Thoracic aorta (tissue), 2 donors: Measurements from ENCODE around the gene OR52B2. TPM values are rescaled to one million over a fixed set of nuclear protein-coding genes. Genes with fewer than 3 reads are reported as not detected.
"Not testable (repeated sequence)": the region's sequence is repeated elsewhere in the genome, so short reads cannot be mapped to it uniquely, and the experiment has no call there.

Experiments used
- ATAC-seq: fragments of 150-250 bp; one replicate; pipeline ENCODE4 v1.8.0; 2017; ENCODE audit warnings: low read depth; ENCODE audit not compliant: insufficient number of reproducible peaks, low FRiP score
- DNase-seq: peaks from one replicate; pipeline ENCODE4 v3.0.0-alpha.2; 2020; ENCODE audit warnings: low spot score
- H3K27ac ChIP-seq, 2 donors: fragments of 200-600 bp; sonication (generic); 1 replicate in 1 of 2; 2 replicates in 1 of 2; pipeline ENCODE4 v1.5.1; 2016; ENCODE audit warnings: mild to moderate bottlenecking in 2 of 2, moderate library complexity in 2 of 2
- H3K27me3 ChIP-seq: fragments of 200-600 bp; sonication (generic); replicated peaks from 2 replicates; pipeline ENCODE4 v1.6.0; 2016; ENCODE audit warnings: mild to moderate bottlenecking; ENCODE audit not compliant: insufficient read depth
- H3K36me3 ChIP-seq: fragments of 200-600 bp; sonication (generic); one replicate; pipeline ENCODE4 v1.5.1; 2016
- H3K4me1 ChIP-seq, 2 donors: fragments of 200-600 bp; sonication (generic); 1 replicate in 1 of 2; 2 replicates in 1 of 2; pipeline versions ENCODE4 v1.5.1 to v1.6.0; 2016; ENCODE audit warnings: low read depth in 2 of 2, mild to moderate bottlenecking in 1 of 2; ENCODE audit not compliant: control insufficient read depth in 1 of 2
- H3K4me3 ChIP-seq: fragments of 200-600 bp; sonication (generic); 2 replicates; pipeline ENCODE4 v1.5.1; 2016; ENCODE audit warnings: mild to moderate bottlenecking
- H3K9me3 ChIP-seq: fragments of 200-600 bp; sonication (generic); 2 replicates; pipeline ENCODE4 v1.5.1; 2016
- total RNA-seq, 2 donors: library from RNA; depleted of rRNA; stranded (reverse); fragments of >200 nt; gene quantifications; one replicate each; pipeline versions ENCODE4 v1.1.0 to v1.2.3, GENCODE V29; 2016
- TF ChIP-seq, protein P1 (sequence below): fragments of 200-600 bp; sonication (generic); IDR thresholded peaks from one replicate; pipeline ENCODE4 v1.5.1; 2019; ENCODE audit warnings: antibody characterized with exemption

Gene OR52B2
- total RNA-seq, 2 donors from 2014 or later: not detected

DNA sequence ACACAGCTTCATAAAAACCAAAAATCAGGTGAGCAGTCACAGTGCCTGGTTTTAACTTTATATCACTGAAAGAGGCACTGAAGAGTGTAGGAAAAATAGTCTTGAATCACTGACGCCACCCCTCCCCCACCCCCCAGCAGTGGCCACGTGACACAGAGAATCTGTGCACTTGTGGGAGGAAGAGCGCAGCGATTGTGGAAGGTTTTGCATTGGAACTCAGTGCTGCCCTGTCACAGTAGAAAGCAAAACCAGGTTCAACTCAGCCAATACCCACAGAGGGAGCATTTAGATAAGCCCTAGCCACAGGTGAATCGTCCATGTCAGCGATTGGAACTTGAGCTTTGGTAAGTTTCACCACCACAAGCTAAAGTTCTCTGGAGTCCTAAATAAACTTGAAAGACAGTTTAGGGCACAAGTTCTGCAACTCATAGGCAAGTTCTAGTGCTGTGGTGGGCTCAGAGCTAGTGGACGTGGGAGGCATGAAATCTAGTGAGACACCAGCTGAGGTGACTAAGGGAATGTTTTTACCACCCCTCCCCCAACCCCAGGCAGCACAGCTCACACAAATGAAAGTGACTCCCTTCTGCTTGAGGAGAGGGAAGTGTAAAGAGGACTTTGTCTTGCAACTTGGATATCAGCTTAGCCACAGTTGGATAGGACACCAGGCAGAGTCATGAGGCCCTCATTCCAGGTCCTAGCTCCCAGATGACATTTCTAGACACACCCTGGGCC is 13.3 kb downstream of the OR52B2 start:
- ATAC-seq (no peak), DNase-seq (no peak)
- Histone ChIP-seq H3K27ac (no peak overlapping the region), H3K4me3 (no peak overlapping the region), H3K27me3 (no peaks in the 10 kb centered on the region), H3K9me3 (no peaks in the 10 kb centered on the region), H3K36me3 (no peaks in the 10 kb centered on the region), H3K4me1 (no peaks in the 10 kb centered on the region)
- TF ChIP-seq, protein P1, sequence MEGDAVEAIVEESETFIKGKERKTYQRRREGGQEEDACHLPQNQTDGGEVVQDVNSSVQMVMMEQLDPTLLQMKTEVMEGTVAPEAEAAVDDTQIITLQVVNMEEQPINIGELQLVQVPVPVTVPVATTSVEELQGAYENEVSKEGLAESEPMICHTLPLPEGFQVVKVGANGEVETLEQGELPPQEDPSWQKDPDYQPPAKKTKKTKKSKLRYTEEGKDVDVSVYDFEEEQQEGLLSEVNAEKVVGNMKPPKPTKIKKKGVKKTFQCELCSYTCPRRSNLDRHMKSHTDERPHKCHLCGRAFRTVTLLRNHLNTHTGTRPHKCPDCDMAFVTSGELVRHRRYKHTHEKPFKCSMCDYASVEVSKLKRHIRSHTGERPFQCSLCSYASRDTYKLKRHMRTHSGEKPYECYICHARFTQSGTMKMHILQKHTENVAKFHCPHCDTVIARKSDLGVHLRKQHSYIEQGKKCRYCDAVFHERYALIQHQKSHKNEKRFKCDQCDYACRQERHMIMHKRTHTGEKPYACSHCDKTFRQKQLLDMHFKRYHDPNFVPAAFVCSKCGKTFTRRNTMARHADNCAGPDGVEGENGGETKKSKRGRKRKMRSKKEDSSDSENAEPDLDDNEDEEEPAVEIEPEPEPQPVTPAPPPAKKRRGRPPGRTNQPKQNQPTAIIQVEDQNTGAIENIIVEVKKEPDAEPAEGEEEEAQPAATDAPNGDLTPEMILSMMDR: no peak

DNA sequence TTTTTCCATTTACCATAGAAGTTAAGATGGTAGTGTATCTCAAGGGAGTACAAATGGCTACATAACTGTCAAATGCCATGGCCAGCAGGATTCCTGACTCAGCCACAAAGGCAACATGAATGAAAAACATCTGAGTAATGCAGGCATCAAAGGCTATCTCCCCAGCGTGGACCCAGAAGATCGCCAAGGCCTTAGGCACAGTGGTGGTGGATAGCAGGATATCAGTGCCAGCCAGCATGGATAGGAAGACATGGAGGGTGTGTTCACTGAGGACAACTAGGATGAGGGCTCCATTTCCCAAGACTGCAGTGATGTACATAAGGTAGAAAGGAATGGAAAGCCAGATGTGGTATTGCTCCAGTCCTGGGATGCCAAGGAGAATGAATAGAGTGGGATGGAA is 18.0 kb downstream of the OR52B2 start:
- TF ChIP-seq, protein P1: no peak
- no peak for ATAC-seq

DNA sequence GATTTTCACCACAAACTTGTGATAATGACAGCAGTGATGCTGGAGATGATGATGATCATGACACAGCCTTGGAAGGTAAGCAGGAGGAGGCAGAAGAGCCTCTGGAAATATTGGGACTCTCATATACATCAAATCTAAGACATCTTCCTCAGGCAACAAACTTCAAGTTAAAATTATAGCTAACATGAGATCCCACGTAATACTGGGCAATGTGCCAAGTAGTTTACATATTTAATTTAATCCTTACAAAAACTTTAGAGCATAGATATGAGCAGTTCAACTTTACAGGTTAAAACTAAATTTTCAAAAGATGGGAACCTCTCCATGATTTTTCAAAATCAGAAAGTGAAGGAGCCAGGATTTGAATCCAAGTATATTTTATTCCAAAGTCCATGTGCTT is 19.0 kb downstream of the OR52B2 start:
- DNase-seq (no peak), ATAC-seq (no peak)
- H3K4me3 ChIP-seq: no peak overlapping the region

More for the DNA sequence above, 18.0 kb downstream of the OR52B2 start:
- no peak overlapping the region for H3K27ac ChIP-seq
- H3K9me3 ChIP-seq: no peaks in the 10 kb centered on the region
- H3K27me3 ChIP-seq: no peaks in the 10 kb centered on the region
- no peak overlapping the region for H3K4me3 ChIP-seq
- no peaks in the 10 kb centered on the region for H3K36me3 ChIP-seq
- no peaks in the 10 kb centered on the region for H3K4me1 ChIP-seq
- no peak for DNase-seq

DNA sequence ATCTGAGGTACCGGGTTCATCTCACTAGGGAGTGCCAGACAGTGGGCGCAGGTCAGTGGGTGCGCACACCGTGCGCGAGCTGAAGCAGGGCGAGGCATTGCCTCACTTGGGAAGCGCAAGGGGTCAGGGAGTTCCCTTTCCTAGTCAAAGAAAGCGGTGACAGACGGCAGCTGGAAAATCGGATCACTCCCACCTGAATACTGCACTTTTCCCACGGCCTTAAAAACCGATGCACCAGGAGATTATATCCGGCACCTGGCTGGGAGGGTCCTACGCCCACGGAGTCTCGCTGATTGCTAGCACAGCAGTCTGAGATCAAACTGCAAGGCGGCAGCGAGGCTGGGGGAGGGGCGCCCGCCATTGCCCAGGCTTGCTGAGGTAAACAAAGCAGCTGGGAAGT is 26.4 kb downstream of the OR52B2 start:
- not testable (repeated sequence) for H3K27me3 ChIP-seq, ATAC-seq, H3K4me3 ChIP-seq, H3K27ac ChIP-seq, H3K36me3 ChIP-seq, H3K4me1 ChIP-seq, DNase-seq, H3K9me3 ChIP-seq

More for the DNA sequence above, 19.0 kb downstream of the OR52B2 start:
- Histone ChIP-seq H3K27me3 (no peaks in the 10 kb centered on the region), H3K9me3 (no peaks in the 10 kb centered on the region), H3K36me3 (no peaks in the 10 kb centered on the region), H3K27ac (no peak overlapping the region), H3K4me1 (no peaks in the 10 kb centered on the region)
- TF ChIP-seq, protein P1: no peak

DNA sequence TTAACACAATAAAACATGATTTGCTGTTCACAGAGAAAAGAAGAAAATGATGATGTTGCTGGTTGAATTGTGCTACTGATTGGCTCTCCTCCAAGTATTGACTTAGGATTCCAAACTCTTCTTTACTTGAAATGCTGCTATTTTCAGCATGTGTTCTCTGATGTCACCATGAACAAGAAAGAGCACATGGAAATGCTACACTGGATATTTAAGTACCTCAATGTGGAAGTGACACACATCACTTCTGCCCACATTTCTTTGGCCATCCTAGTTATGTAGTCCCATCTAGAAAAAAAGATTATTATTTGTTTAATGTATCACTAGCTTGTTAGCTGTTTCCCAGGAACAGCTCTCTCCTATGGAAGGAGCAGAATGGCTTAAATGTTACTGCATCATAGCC is 27.2 kb downstream of the OR52B2 start:
- Histone ChIP-seq H3K4me3 (no peak overlapping the region), H3K27ac (no peak overlapping the region), H3K4me1 (no peaks in the 10 kb centered on the region), H3K36me3 (no peaks in the 10 kb centered on the region), H3K9me3 (no peaks in the 10 kb centered on the region), H3K27me3 (no peaks in the 10 kb centered on the region)
- TF ChIP-seq, protein P1: no peak
- DNase-seq: no peak
- no peak for ATAC-seq

DNA sequence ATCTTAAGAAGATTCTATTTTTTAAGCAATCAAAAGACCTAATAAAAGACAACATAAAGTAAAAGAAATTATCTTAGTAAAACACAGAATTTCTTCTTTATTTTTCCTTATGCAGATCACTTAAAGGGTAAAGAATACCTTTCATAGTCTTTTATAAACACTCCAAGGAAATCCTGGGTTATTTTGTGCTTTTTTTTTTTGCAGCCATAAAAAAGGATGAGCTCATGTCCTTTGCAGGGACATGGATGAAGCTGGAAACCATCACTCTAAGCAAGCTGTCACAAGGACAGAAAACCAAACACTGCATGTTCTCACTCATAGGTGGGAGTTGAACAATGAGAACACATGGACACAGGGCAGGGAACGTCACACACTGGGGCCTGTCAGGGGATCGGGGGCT is 34.2 kb downstream of the OR52B2 start:
- H3K9me3 ChIP-seq, ATAC-seq, H3K4me1 ChIP-seq, H3K27ac ChIP-seq, H3K4me3 ChIP-seq, DNase-seq, H3K36me3 ChIP-seq, H3K27me3 ChIP-seq: not testable (repeated sequence)
